ENCODE results near the gene ERVMER34-1. TPM values are rescaled to one million over a fixed set of nuclear protein-coding genes. Genes with fewer than 3 reads are reported as not detected.

Gene ERVMER34-1
- polyA plus RNA-seq (2013, experiment 1 of 2; ENCODE audit: insufficient read length), result 0.29 TPM
- polyA plus RNA-seq (2013, experiment 2 of 2; ENCODE audit: insufficient read length), result 0.16 TPM

GRCh38 chr4:52750819-52751486 lies at the start of gene ERVMER34-1:
Gene ERVMER34-1 (minus strand): TSS chr4:52751425. CDS start chr4:52745520, 5,905 bp downstream.
- DNase-seq, result peak; percentile 46

GRCh38 chr4:52799813-52800212 lies 48.6 kb upstream of the ERVMER34-1 start:
- no peak for DNase-seq

- DNase-seq, result no peak
Observed at GRCh38 chr4:52795533-52795932, 44.3 kb upstream of the ERVMER34-1 start.

GRCh38 chr4:52791936-52792335 lies 40.7 kb upstream of the ERVMER34-1 start:
- no peak for DNase-seq

- no peak for DNase-seq
Observed at GRCh38 chr4:52789774-52790173, 38.5 kb upstream of the ERVMER34-1 start.

GRCh38 chr4:52788806-52789205 lies 37.6 kb upstream of the ERVMER34-1 start:
- no peak for DNase-seq

- DNase-seq, result no peak
Observed at GRCh38 chr4:52783069-52783468, 31.8 kb upstream of the ERVMER34-1 start.

GRCh38 chr4:52780617-52781354 lies 29.6 kb upstream of the ERVMER34-1 start:
- no peak for DNase-seq

- DNase-seq, result no peak
Observed at GRCh38 chr4:52780206-52780605, 29.0 kb upstream of the ERVMER34-1 start.

GRCh38 chr4:52760256-52760655 lies 9.0 kb upstream of the ERVMER34-1 start:
- no peak for DNase-seq

GRCh38 chr4:52755426-52755825 lies 4.2 kb upstream of the ERVMER34-1 start:
- no peak for DNase-seq

GRCh38 chr4:52752936-52753335 lies 1.7 kb upstream of the ERVMER34-1 start:
- peak; percentile 82 for DNase-seq

- peak; percentile 41 for DNase-seq
Observed at GRCh38 chr4:52751487-52751911, 274 bp upstream of the ERVMER34-1 start.

- no peak for DNase-seq
Observed at GRCh38 chr4:52750213-52750612, 1.0 kb downstream of the ERVMER34-1 start.

GRCh38 chr4:52748432-52748831 lies 2.8 kb downstream of the ERVMER34-1 start:
- no peak for DNase-seq

GRCh38 chr4:52744588-52744987 lies 6.6 kb downstream of the ERVMER34-1 start:
- DNase-seq, result no peak

- DNase-seq, result no peak
Observed at GRCh38 chr4:52743444-52744019, 7.7 kb downstream of the ERVMER34-1 start.

GRCh38 chr4:52729586-52729985 lies 21.6 kb downstream of the ERVMER34-1 start:
- DNase-seq, result no peak

GRCh38 chr4:52728691-52729240 lies 22.5 kb downstream of the ERVMER34-1 start:
- DNase-seq, result no peak

- no peak for DNase-seq
Observed at GRCh38 chr4:52726826-52727580, 24.2 kb downstream of the ERVMER34-1 start.

GRCh38 chr4:52721968-52722815 lies 29.0 kb downstream of the ERVMER34-1 start:
- peak; percentile 98 for DNase-seq

Data from fibroblast of skin of back (primary cell).